H1 (cell line): ENCODE data around the gene FGGY. TPM values are rescaled to one million over a fixed set of nuclear protein-coding genes. Genes with fewer than 3 reads are reported as not detected.

Source experiments
- CTCF ChIA-PET: fragments of 300-600 bp; sonication (Branson Sonifier 250); formaldehyde crosslinking; loops from one replicate; lab custom pipeline; 2021; ENCODE audit not compliant: partially characterized antibody; lab: Charles Lee
- POLR2A ChIA-PET: fragments of 300-600 bp; sonication (Branson Sonifier 250); formaldehyde crosslinking; loops from one replicate; lab custom pipeline; 2021; ENCODE audit warnings: inconsistent platforms; ENCODE audit not compliant: partially characterized antibody; lab: Charles Lee
- DNase-seq, 2 experiments: peaks; one replicate each; pipeline versions ENCODE4 v3.0.0 to v3.0.0-alpha.2; 2010 to 2022; ENCODE audit warnings: low spot score in 2 of 2, low read depth in 1 of 2, mixed read lengths in 1 of 2
- FAIRE-seq: peaks from 2 replicates; lab custom pipeline; 2011; peaks lifted over from hg19 to GRCh38; lab: Jason Lieb, UNC
- H2AFZ ChIP-seq: 2 replicates; pipeline ENCODE4 v1.8.1; 2012; ENCODE audit warnings: low read length, inconsistent platforms
- H2AK5ac ChIP-seq: 2 replicates; pipeline ENCODE4 v1.6.1; 2013; ENCODE audit warnings: low read depth, low read length
- H2BK120ac ChIP-seq: replicated peaks from 2 replicates; pipeline ENCODE3; 2013; ENCODE audit warnings: low read depth, low read length, inconsistent platforms
- H2BK12ac ChIP-seq: 2 replicates; pipeline ENCODE4 v1.6.1; 2013; ENCODE audit warnings: low read depth, low read length
- H2BK15ac ChIP-seq: 2 replicates; pipeline ENCODE4 v1.6.1; 2013; ENCODE audit warnings: low read length
- H2BK20ac ChIP-seq: 2 replicates; pipeline ENCODE4 v1.6.1; 2013; ENCODE audit warnings: low read length
- H2BK5ac ChIP-seq: 2 replicates; pipeline ENCODE4 v1.6.1; 2013; ENCODE audit warnings: low read depth, low read length
- H3K14ac ChIP-seq: 2 replicates; pipeline ENCODE4 v1.6.1; 2013; ENCODE audit warnings: inconsistent platforms; ENCODE audit not compliant: insufficient read length
- H3K18ac ChIP-seq: 2 replicates; pipeline ENCODE4 v1.6.1; 2013; ENCODE audit warnings: low read length; ENCODE audit errors: extremely low read depth
- H3K23ac ChIP-seq: 2 replicates; pipeline ENCODE4 v1.6.1; 2013; ENCODE audit warnings: inconsistent platforms; ENCODE audit not compliant: insufficient read length
- H3K23me2 ChIP-seq: 2 replicates; pipeline ENCODE4 v1.6.1; 2013; ENCODE audit warnings: low read depth, low read length
- H3K27ac ChIP-seq: 2 replicates; pipeline ENCODE4 v1.6.1; 2011; ENCODE audit warnings: low read depth, low read length, inconsistent platforms
- H3K27me3 ChIP-seq, 4 experiments: replicated peaks in 1 of 4; 1 replicate in 1 of 4; 2 replicates in 3 of 4; pipeline versions ENCODE4 v1.6.1 to v1.8.1; 2011 to 2013; ENCODE audit warnings: low read length in 3 of 4, mild to moderate bottlenecking in 3 of 4, inconsistent platforms in 2 of 4, mixed read lengths in 2 of 4, moderate library complexity in 1 of 4; ENCODE audit not compliant: control insufficient read depth in 3 of 4, insufficient read depth in 3 of 4; ENCODE audit errors: extremely low read depth in 1 of 4
- H3K36me3 ChIP-seq, 4 experiments: 2 replicates each; pipeline versions ENCODE4 v1.6.1 to v1.8.1; 2011 to 2013; ENCODE audit warnings: mild to moderate bottlenecking in 4 of 4, low read length in 3 of 4, moderate library complexity in 2 of 4, control low read depth in 1 of 4, inconsistent platforms in 1 of 4; ENCODE audit not compliant: insufficient read depth in 4 of 4, control insufficient read depth in 2 of 4
- H3K4ac ChIP-seq: replicated peaks from 2 replicates; pipeline ENCODE3; 2013; ENCODE audit warnings: low read length, low read depth, mixed read lengths, inconsistent platforms; ENCODE audit not compliant: insufficient read length
- H3K4me1 ChIP-seq, 4 experiments: replicated peaks in 1 of 4; 1 replicate in 1 of 4; 2 replicates in 3 of 4; pipeline versions ENCODE4 v1.6.1 to v1.8.1; 2011 to 2013; ENCODE audit warnings: low read length in 3 of 4, inconsistent platforms in 2 of 4, mixed read lengths in 1 of 4; ENCODE audit not compliant: insufficient read depth in 4 of 4, control insufficient read depth in 3 of 4
- H3K4me2 ChIP-seq, 2 experiments: 2 replicates each; pipeline versions ENCODE4 v1.6.1 to v1.8.1; 2011 to 2013; ENCODE audit warnings: low read depth in 2 of 2, low read length in 2 of 2, control low read depth in 1 of 2, inconsistent platforms in 1 of 2, mild to moderate bottlenecking in 1 of 2; ENCODE audit not compliant: insufficient read depth in 1 of 2
- H3K4me3 ChIP-seq, 4 experiments: fragments of 200-600, 300-600 bp in 1 of 4; sonication (generic), shearing (Covaris generic), sonication (Bioruptor Twin) in 1 of 4; 2 replicates each; pipeline versions ENCODE4 v1.5.1 to v1.8.1; 2011 to 2016; ENCODE audit warnings: low read length in 4 of 4, low read depth in 3 of 4, control low read depth in 2 of 4, inconsistent platforms in 2 of 4, mild to moderate bottlenecking in 2 of 4, mixed read lengths in 1 of 4, moderate library complexity in 1 of 4; ENCODE audit not compliant: insufficient read depth in 2 of 4; ENCODE audit errors: extremely low read depth in 1 of 4
- H3K56ac ChIP-seq: replicated peaks from 2 replicates; pipeline ENCODE3; 2013; ENCODE audit warnings: low read depth, mild to moderate bottlenecking, mixed read lengths, low read length, inconsistent platforms; ENCODE audit not compliant: insufficient read length
- H3K79me1 ChIP-seq: 2 replicates; pipeline ENCODE4 v1.6.1; 2013; ENCODE audit warnings: low read depth, low read length, control low read depth
- H3K79me2 ChIP-seq, 2 experiments: 2 replicates each; pipeline versions ENCODE4 v1.6.1 to v1.8.1; 2012 to 2013; ENCODE audit warnings: low read length in 2 of 2, mild to moderate bottlenecking in 2 of 2, inconsistent platforms in 1 of 2; ENCODE audit not compliant: insufficient read depth in 2 of 2, control insufficient read depth in 1 of 2
- H3K9ac ChIP-seq, 4 experiments: replicated peaks in 1 of 4; 1 replicate in 1 of 4; 2 replicates in 3 of 4; pipeline versions ENCODE4 v1.6.1 to v1.8.1; 2011 to 2013; ENCODE audit warnings: low read depth in 3 of 4, low read length in 3 of 4, control low read depth in 2 of 4, mild to moderate bottlenecking in 2 of 4, moderate library complexity in 2 of 4, inconsistent platforms in 1 of 4; ENCODE audit errors: extremely low read depth in 1 of 4
- H3K9me3 ChIP-seq, 2 experiments: 2 replicates each; pipeline versions ENCODE4 v1.6.1 to v1.8.1; 2012 to 2013; ENCODE audit warnings: mild to moderate bottlenecking in 2 of 2, moderate library complexity in 2 of 2, control low read depth in 1 of 2, inconsistent platforms in 1 of 2, low read depth in 1 of 2, low read length in 1 of 2, mixed read lengths in 1 of 2; ENCODE audit not compliant: insufficient read depth in 2 of 2
- H4K20me1 ChIP-seq, 2 experiments: replicated peaks in 1 of 2; 2 replicates each; pipeline versions ENCODE3 to v1.8.1; 2011 to 2013; ENCODE audit warnings: inconsistent platforms in 2 of 2, low read length in 2 of 2, mild to moderate bottlenecking in 1 of 2; ENCODE audit not compliant: insufficient read depth in 2 of 2, control insufficient read depth in 1 of 2
- H4K5ac ChIP-seq: 2 replicates; pipeline ENCODE4 v1.6.1; 2013; ENCODE audit warnings: low read length, low read depth, mixed read lengths, inconsistent platforms; ENCODE audit not compliant: insufficient read length
- H4K8ac ChIP-seq: 2 replicates; pipeline ENCODE4 v1.8.0; 2013; ENCODE audit warnings: mild to moderate bottlenecking, moderate library complexity, low read length, inconsistent platforms; ENCODE audit not compliant: insufficient read depth; ENCODE audit errors: extremely low read depth
- H4K91ac ChIP-seq: replicated peaks from 2 replicates; pipeline ENCODE3; 2013; ENCODE audit warnings: low read length, mixed read lengths, inconsistent platforms; ENCODE audit not compliant: insufficient read length
- CBX8 ChIP-seq: fragments of 300-800, 300-1000 bp; sonication (generic); IDR thresholded peaks from 2 replicates; pipeline ENCODE4 v1.7.1; 2016; ENCODE audit warnings: low read depth, low read length, borderline replicate concordance
- CEBPB ChIP-seq: IDR thresholded peaks from 2 replicates; pipeline ENCODE4 v1.6.1; 2012; ENCODE audit warnings: low read depth, low read length
- CHD1 ChIP-seq: IDR thresholded peaks from 2 replicates; pipeline ENCODE4 v1.6.1; 2012; ENCODE audit warnings: low read depth, low read length, improper control_type of control experiment
- CHD2 ChIP-seq: IDR thresholded peaks from 2 replicates; pipeline ENCODE4 v1.6.1; 2012; ENCODE audit warnings: low read length, improper control_type of control experiment
- EGR1 ChIP-seq: IDR thresholded peaks from 2 replicates; pipeline ENCODE4 v1.6.1; 2011; ENCODE audit warnings: low read depth, low read length, borderline replicate concordance
- HDAC6 ChIP-seq: IDR thresholded peaks from one replicate; pipeline ENCODE4 v1.7.1; 2012; ENCODE audit warnings: low read depth, mild to moderate bottlenecking, inconsistent platforms, low read length, moderate library complexity
- KDM5A ChIP-seq: fragments of 200-600 bp; IDR thresholded peaks from 2 replicates; pipeline ENCODE4 v1.7.1; 2012; ENCODE audit warnings: mild to moderate bottlenecking, low read length, inconsistent platforms, mixed read lengths
- RNF2 ChIP-seq: fragments of 200-900, 300-1000 bp; sonication (generic); IDR thresholded peaks from 2 replicates; pipeline ENCODE4 v1.7.1; 2016; ENCODE audit warnings: borderline replicate concordance, low read depth, mild to moderate bottlenecking, antibody characterized with exemption, low read length; ENCODE audit not compliant: poor library complexity, severe bottlenecking; ENCODE audit errors: missing control alignments
- SAP30 ChIP-seq: fragments of 300-600 bp; sonication (generic); IDR thresholded peaks from 2 replicates; pipeline ENCODE4 v1.7.1; 2012; ENCODE audit warnings: low read length, moderate library complexity, mild to moderate bottlenecking, inconsistent platforms; ENCODE audit not compliant: insufficient read depth, insufficient replicate concordance
- TEAD4 ChIP-seq: IDR thresholded peaks from 2 replicates; pipeline ENCODE4 v1.6.1; 2012; ENCODE audit warnings: low read depth, low read length, inconsistent platforms, mixed read lengths
- WGBS, 2 experiments: shearing (Covaris generic) in 1 of 2; methylation state at CpG; one replicate each; pipeline versions ENCODE4 v1.1.6 to v1.1.7; 2013 to 2015; ENCODE audit warnings: low lambda C conversion rate in 2 of 2, mixed read lengths in 2 of 2, inconsistent platforms in 1 of 2, low coverage in 1 of 2, missing lambda C conversion rate in 1 of 2; ENCODE audit not compliant: insufficient replicate concordance in 2 of 2, insufficient coverage in 1 of 2, insufficient read length in 1 of 2; ENCODE audit errors: extremely low coverage in 1 of 2, missing lambda C conversion rate in 1 of 2; 5-methylcytosine and 5-hydroxymethylcytosine counted together
- polyA plus RNA-seq, 7 experiments: library from polyadenylated mRNA; depleted of rRNA in 3 of 7; stranded (reverse) in 5 of 7; unstranded in 2 of 7; fragments of >200 nt in 5 of 7; fragments of 200-250 nt in 2 of 7; gene quantifications; 1 replicate in 5 of 7; 2 replicates in 1 of 7; 4 replicates in 1 of 7; pipeline versions ENCODE4 v1.2.1 to v1.2.3, GENCODE V29; 2011 to 2013; ENCODE audit warnings: missing spikeins in 2 of 7, mixed read lengths in 2 of 7
- total RNA-seq: library from RNA; stranded (reverse); fragmentation: NEBNext Ultra II Directional; extraction: Animal tissue kit (Norgen Biotek cat#: 25700); gene quantifications from 2 replicates; pipeline ENCODE4 v1.2.1, GENCODE V29; 2021
- TF ChIP-seq, protein P1 (sequence below): IDR thresholded peaks from 2 replicates; pipeline ENCODE4 v1.6.1; 2011; ENCODE audit warnings: low read depth, mild to moderate bottlenecking, low read length; ENCODE audit not compliant: insufficient read depth
- TF ChIP-seq, protein P2 (sequence below): IDR thresholded peaks from 2 replicates; pipeline ENCODE4 v1.6.1; 2012; ENCODE audit warnings: inconsistent platforms

The FGGY gene
- total and polyA plus RNA-seq, 2 of the 8 experiments (the other 6 are each of a cell fraction or from before 2014, with no cell fraction given), result 10.3 to 12.5 TPM

DNA sequence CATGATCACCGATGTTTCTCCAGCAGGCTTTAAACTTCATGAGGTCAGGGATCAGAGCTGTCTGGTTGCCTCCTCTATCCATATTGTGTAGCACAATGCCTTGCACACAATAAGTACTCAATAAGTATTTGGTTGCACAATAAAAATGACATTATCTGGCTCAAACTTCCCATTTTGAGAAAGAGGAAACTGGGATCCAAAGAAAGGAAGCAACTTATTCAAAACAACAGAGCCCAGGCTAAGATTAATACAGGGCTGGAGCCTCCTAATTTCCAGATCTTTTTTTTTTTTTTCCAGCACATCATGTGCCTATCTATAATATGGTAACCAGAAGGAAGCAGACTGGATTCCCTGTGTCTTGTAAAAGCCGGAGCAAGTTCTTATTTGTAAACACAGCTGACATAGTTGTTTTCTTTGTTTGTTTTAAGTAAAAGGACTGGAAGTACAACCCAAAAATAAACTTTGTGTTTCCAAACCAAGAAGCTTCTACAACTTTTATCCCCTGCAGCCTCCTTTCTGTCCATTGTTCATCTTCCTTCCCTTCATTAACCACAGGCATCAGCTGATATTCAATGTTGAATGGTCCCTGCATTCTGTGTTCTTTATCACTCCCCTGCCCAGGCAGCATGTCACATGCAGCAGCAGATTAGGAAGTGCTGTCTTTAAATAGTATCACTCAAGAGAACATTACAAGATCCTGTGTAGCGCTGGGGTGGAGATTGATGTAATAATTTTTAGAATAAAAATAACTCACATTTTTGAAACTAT lies 446.6 kb downstream of the FGGY start:
- 88% methylated on average over 3 of the region's 3 CpGs; no CpG with 5 or more reads in 1 of the 2 experiments for WGBS, 2 experiments
- H3K4me3 ChIP-seq, result no peak overlapping the region
- no peak overlapping the region for H2BK20ac ChIP-seq
- no peak overlapping the region for H3K27ac ChIP-seq
- no peaks in the 10 kb centered on the region for H3K79me1 ChIP-seq
- no peak overlapping the region for H3K14ac ChIP-seq
- no peak overlapping the region for H3K4ac ChIP-seq
- ChIA-PET CTCF (interaction anchor here (1.6 kb wide), 1 partner anchor 15 kb away, joined by 3 read pairs; no protein-coding TSS in a partner anchor), POLR2A (no interaction called here)
- no peak overlapping the region for H3K9ac ChIP-seq
- no peak for FAIRE-seq
- peaks cover 0 to 3% (median 0%) of the 10 kb centered on the region in 4 experiments; a peak in 1 of 7 replicates for H3K27me3 ChIP-seq
- H3K56ac ChIP-seq, result no peak overlapping the region
- no peak overlapping the region for H3K23ac ChIP-seq
- no peaks in the 10 kb centered on the region for H4K20me1 ChIP-seq
- H4K91ac ChIP-seq, result no peak overlapping the region
- no peak overlapping the region for H4K5ac ChIP-seq
- DNase-seq, result no peak
- H3K18ac ChIP-seq, result no peak overlapping the region
- no peak overlapping the region for H2AK5ac ChIP-seq
- H2BK15ac ChIP-seq, result no peak overlapping the region
- H3K36me3 ChIP-seq, result no peaks in the 10 kb centered on the region
- H2AFZ ChIP-seq, result no peak overlapping the region
- H2BK12ac ChIP-seq, result no peak overlapping the region
- no peaks in the 10 kb centered on the region; the same call in 1 of the 2 replicates for H3K23me2 ChIP-seq
- no peak overlapping the region for H3K4me2 ChIP-seq
- no peaks in the 10 kb centered on the region for H3K79me2 ChIP-seq
- H3K9me3 ChIP-seq, result no peaks in the 10 kb centered on the region
- H2BK120ac ChIP-seq, result no peak overlapping the region
- no peak overlapping the region for H4K8ac ChIP-seq
- H2BK5ac ChIP-seq, result no peak overlapping the region
- H3K4me1 ChIP-seq, result no peaks in the 10 kb centered on the region
- TF ChIP-seq CHD1 (no peak), RNF2 (no peak), CHD2 (no peak), CBX8 (no peak), EGR1 (no peak), HDAC6 (no peak), KDM5A (no peak), TEAD4 (no peak), SAP30 (no peak), CEBPB (no peak)
- TF ChIP-seq, protein P1, sequence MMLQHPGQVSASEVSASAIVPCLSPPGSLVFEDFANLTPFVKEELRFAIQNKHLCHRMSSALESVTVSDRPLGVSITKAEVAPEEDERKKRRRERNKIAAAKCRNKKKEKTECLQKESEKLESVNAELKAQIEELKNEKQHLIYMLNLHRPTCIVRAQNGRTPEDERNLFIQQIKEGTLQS, result no peak
- TF ChIP-seq, protein P2, sequence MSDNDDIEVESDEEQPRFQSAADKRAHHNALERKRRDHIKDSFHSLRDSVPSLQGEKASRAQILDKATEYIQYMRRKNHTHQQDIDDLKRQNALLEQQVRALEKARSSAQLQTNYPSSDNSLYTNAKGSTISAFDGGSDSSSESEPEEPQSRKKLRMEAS, result no peak
